IMR-90 (cell line): Measurements from ENCODE around the gene OSBP. TPM values are rescaled to one million over a fixed set of nuclear protein-coding genes. Genes with fewer than 3 reads are reported as not detected.

ENCODE experiments used
- ATAC-seq: fragments of 200-7000 bp; cut with Tn5 transposase; 2 replicates; pipeline ENCODE4 v1.9.1; 2020; ENCODE audit warnings: low read depth, mild to moderate bottlenecking, moderate library complexity
- BruUV-seq: library from RNA; stranded (reverse); fragments of 400-500 nt; replicated peaks from 2 replicates; lab custom pipeline; 2021; lab: Mats Ljungman, UMichigan
- CTCF ChIA-PET: fragments of 300-600 bp; formaldehyde crosslinking; extraction: SDS; loops from one replicate; lab custom pipeline; 2021; ENCODE audit warnings: antibody characterized with exemption; lab: Yijun Ruan, JAX
- POLR2A ChIA-PET: fragments of 300-600 bp; sonication (Branson Sonifier 250); formaldehyde crosslinking; loops from one replicate; lab custom pipeline; 2022; ENCODE audit warnings: antibody characterized with exemption; ENCODE audit not compliant: unreplicated experiment; lab: Charles Lee
- DNase-seq: peaks from one replicate; pipeline ENCODE4 v3.0.0; 2013
- H2AFZ ChIP-seq: replicated peaks from 2 replicates; pipeline ENCODE3; 2013; ENCODE audit warnings: low read length, mild to moderate bottlenecking; ENCODE audit not compliant: poor library complexity
- H2AK5ac ChIP-seq: 2 replicates; pipeline ENCODE4 v1.6.1; 2013; ENCODE audit warnings: low read depth, low read length, inconsistent platforms
- H2AK9ac ChIP-seq: replicated peaks from 2 replicates; pipeline ENCODE3; 2013; ENCODE audit warnings: mild to moderate bottlenecking, low read depth, low read length, moderate library complexity; ENCODE audit not compliant: poor library complexity
- H2BK120ac ChIP-seq: 2 replicates; pipeline ENCODE4 v1.6.1; 2013; ENCODE audit warnings: low read depth, low read length, inconsistent platforms
- H2BK15ac ChIP-seq: 3 replicates; pipeline ENCODE4 v1.6.1; 2013; ENCODE audit warnings: low read depth, low read length, inconsistent platforms
- H2BK20ac ChIP-seq: 2 replicates; pipeline ENCODE4 v1.6.1; 2013; ENCODE audit warnings: low read depth, mild to moderate bottlenecking, inconsistent platforms, low read length, moderate library complexity
- H2BK5ac ChIP-seq: 2 replicates; pipeline ENCODE4 v1.6.1; 2013; ENCODE audit warnings: mild to moderate bottlenecking, low read depth, low read length, inconsistent platforms; ENCODE audit not compliant: poor library complexity, severe bottlenecking
- H3K14ac ChIP-seq: replicated peaks from 2 replicates; pipeline ENCODE4 v1.6.1; 2013; ENCODE audit warnings: low read depth, low read length, inconsistent platforms
- H3K18ac ChIP-seq: 2 replicates; pipeline ENCODE4 v1.6.1; 2013; ENCODE audit warnings: low read depth, low read length, control low read depth
- H3K23ac ChIP-seq: 2 replicates; pipeline ENCODE4 v1.6.1; 2013; ENCODE audit warnings: low read depth, low read length, inconsistent platforms
- H3K27ac ChIP-seq: 2 replicates; pipeline ENCODE4 v1.5.1; 2013; ENCODE audit warnings: mild to moderate bottlenecking, control low read depth, low read length; ENCODE audit not compliant: insufficient read depth
- H3K27me3 ChIP-seq: 2 replicates; pipeline ENCODE4 v1.6.1; 2013; ENCODE audit warnings: low read length; ENCODE audit not compliant: control insufficient read depth, insufficient read depth
- H3K36me3 ChIP-seq: 2 replicates; pipeline ENCODE4 v1.6.1; 2013; ENCODE audit warnings: low read length, mixed read lengths; ENCODE audit not compliant: control insufficient read depth, insufficient read depth
- H3K4ac ChIP-seq: 2 replicates; pipeline ENCODE4 v1.6.1; 2013; ENCODE audit warnings: low read depth, low read length, inconsistent platforms
- H3K4me1 ChIP-seq: 2 replicates; pipeline ENCODE4 v1.6.1; 2013; ENCODE audit warnings: low read length, mixed read lengths; ENCODE audit not compliant: control insufficient read depth, insufficient read depth
- H3K4me2 ChIP-seq: 2 replicates; pipeline ENCODE4 v1.6.1; 2013; ENCODE audit warnings: low read depth, mild to moderate bottlenecking, control low read depth, low read length, moderate library complexity
- H3K4me3 ChIP-seq: 2 replicates; pipeline ENCODE4 v1.5.1; 2013; ENCODE audit warnings: low read depth, mild to moderate bottlenecking, control low read depth, low read length, moderate library complexity; ENCODE audit not compliant: insufficient read depth
- H3K56ac ChIP-seq: 2 replicates; pipeline ENCODE4 v1.6.1; 2013; ENCODE audit warnings: low read length, inconsistent platforms; ENCODE audit not compliant: insufficient read depth; ENCODE audit errors: extremely low read depth
- H3K79me1 ChIP-seq, 2 experiments: 2 replicates each; pipeline ENCODE4 v1.6.1; 2013; ENCODE audit warnings: low read length in 2 of 2, inconsistent platforms in 1 of 2, low read depth in 1 of 2
- H3K9ac ChIP-seq: 2 replicates; pipeline ENCODE4 v1.6.1; 2013; ENCODE audit warnings: low read depth, low read length, control low read depth
- H3K9me1 ChIP-seq: 2 replicates; pipeline ENCODE4 v1.6.1; 2013; ENCODE audit warnings: low read length, inconsistent platforms; ENCODE audit not compliant: insufficient read depth
- H3K9me3 ChIP-seq: 2 replicates; pipeline ENCODE4 v1.6.1; 2013; ENCODE audit warnings: low read length; ENCODE audit not compliant: control insufficient read depth, insufficient read depth
- H4K20me1 ChIP-seq: 2 replicates; pipeline ENCODE4 v1.6.1; 2013; ENCODE audit warnings: low read length, inconsistent platforms; ENCODE audit not compliant: insufficient read depth
- H4K5ac ChIP-seq: 2 replicates; pipeline ENCODE4 v1.6.1; 2013; ENCODE audit warnings: mild to moderate bottlenecking, low read depth, low read length, control low read depth
- H4K8ac ChIP-seq, 2 experiments: 2 replicates each; pipeline ENCODE4 v1.6.1; 2013; ENCODE audit warnings: low read depth in 2 of 2, low read length in 2 of 2, control low read depth in 1 of 2, inconsistent platforms in 1 of 2
- H4K91ac ChIP-seq: 2 replicates; pipeline ENCODE4 v1.6.1; 2013; ENCODE audit warnings: low read depth, low read length, inconsistent platforms; ENCODE audit not compliant: insufficient read depth
- BHLHE40 ChIP-seq: fragments of 150-350 bp; IDR thresholded peaks from 2 replicates; pipeline ENCODE4 v1.6.1; 2016; ENCODE audit warnings: mild to moderate bottlenecking, low read depth, low read length
- CEBPB ChIP-seq: IDR thresholded peaks from 2 replicates; pipeline ENCODE4 v1.6.1; 2012; ENCODE audit warnings: low read depth, low read length, improper control_type of control experiment
- CHD1 ChIP-seq: IDR thresholded peaks from 2 replicates; pipeline ENCODE4 v1.6.1; 2012; ENCODE audit warnings: low read depth, low read length, improper control_type of control experiment
- FOS ChIP-seq: fragments of 150-350 bp; IDR thresholded peaks from 2 replicates; pipeline ENCODE4 v1.6.1; 2016; ENCODE audit warnings: low read depth, low read length
- MAFK ChIP-seq: IDR thresholded peaks from 2 replicates; pipeline ENCODE4 v1.6.1; 2012; ENCODE audit warnings: low read depth, low read length, improper control_type of control experiment
- MAZ ChIP-seq: IDR thresholded peaks from 2 replicates; pipeline ENCODE4 v1.6.1; 2012; ENCODE audit warnings: low read depth, mild to moderate bottlenecking, low read length, improper control_type of control experiment, moderate library complexity, borderline replicate concordance
- MXI1 ChIP-seq: IDR thresholded peaks from 2 replicates; pipeline ENCODE4 v1.6.1; 2012; ENCODE audit warnings: low read depth, mild to moderate bottlenecking, low read length, moderate library complexity, borderline replicate concordance
- NFE2L2 ChIP-seq: fragments of 150-350 bp; IDR thresholded peaks from 2 replicates; pipeline ENCODE4 v1.6.1; 2016; ENCODE audit warnings: low read depth, mild to moderate bottlenecking, low read length
- POLR2A ChIP-seq: IDR thresholded peaks from 2 replicates; pipeline ENCODE4 v1.6.1; 2012; ENCODE audit warnings: mild to moderate bottlenecking, low read depth, low read length
- RAD21 ChIP-seq: IDR thresholded peaks from 2 replicates; pipeline ENCODE4 v1.6.1; 2012; ENCODE audit warnings: low read length, improper control_type of control experiment
- RCOR1 ChIP-seq: IDR thresholded peaks from 2 replicates; pipeline ENCODE4 v1.6.1; 2012; ENCODE audit warnings: mild to moderate bottlenecking, low read length, improper control_type of control experiment; ENCODE audit not compliant: insufficient replicate concordance
- RFX5 ChIP-seq: IDR thresholded peaks from 2 replicates; pipeline ENCODE4 v1.8.0; 2012; ENCODE audit warnings: low read depth, mild to moderate bottlenecking, low read length, moderate library complexity
- SMC3 ChIP-seq: fragments of 150-350 bp; IDR thresholded peaks from 2 replicates; pipeline ENCODE4 v1.6.1; 2016; ENCODE audit warnings: low read depth, mild to moderate bottlenecking, antibody characterized with exemption, low read length, moderate library complexity
- WGBS, 2 experiments: methylation state at CpG; one replicate each; pipeline versions ENCODE4 v1.1.5 to v1.1.7; 2013; ENCODE audit warnings: missing lambda C conversion rate in 2 of 2; ENCODE audit not compliant: insufficient read length in 1 of 2; ENCODE audit errors: extremely low coverage in 2 of 2; 5-methylcytosine and 5-hydroxymethylcytosine counted together
- dilution Hi-C: fragments of 300-500 bp; cut with HindIII; formaldehyde crosslinking; loops from one replicate; pipeline ENCODE4 v1.14.3; 2018; ENCODE audit warnings: low sequenced_read_pairs; ENCODE audit not compliant: unreplicated experiment
- in situ Hi-C: fragments of 300-500 bp; cut with MboI; formaldehyde crosslinking; loops from 3 replicates; pipeline ENCODE4 v1.14.3; 2019; ENCODE audit warnings: low sequenced_read_pairs, inconsistent platforms, mixed read lengths
- intact Hi-C: fragments of 100-400 bp; cut with micrococcal nuclease; formaldehyde crosslinking; loops from 2 replicates; pipeline ENCODE4 v1.10.0; 2022
- polyA plus RNA-seq, 3 experiments: library from polyadenylated mRNA; depleted of rRNA; stranded (reverse); fragments of >200 nt; gene quantifications; 2 replicates each; pipeline ENCODE4 v1.2.3, GENCODE V29; 2012; ENCODE audit warnings: low replicate concordance in 1 of 3
- total RNA-seq: library from RNA; depleted of rRNA; stranded (reverse); fragments of >200 nt; gene quantifications from 2 replicates; pipeline ENCODE4 v1.2.3, GENCODE V29; 2012
- TF ChIP-seq, protein P1 (sequence below): fragments of 150-350 bp; IDR thresholded peaks from 2 replicates; pipeline ENCODE4 v1.6.1; 2017; ENCODE audit warnings: mild to moderate bottlenecking, antibody characterized with exemption, low read length, low read depth
- TF ChIP-seq, protein P2 (sequence below): fragments of 150-350 bp; IDR thresholded peaks from 2 replicates; pipeline ENCODE4 v1.6.1; 2016; ENCODE audit warnings: low read depth, mild to moderate bottlenecking, low read length, moderate library complexity, borderline replicate concordance
- TF ChIP-seq, protein P3 (sequence below): conservative IDR thresholded peaks from 2 replicates; pipeline ENCODE4 v1.5.1; 2012; ENCODE audit warnings: mild to moderate bottlenecking, low read depth, low read length, improper control_type of control experiment

Gene OSBP
- total and polyA plus RNA-seq, 2 of the 4 experiments (the other 2 are of a cell fraction): 22.1 to 27.4 TPM

- Histone ChIP-seq H3K79me1 (peaks cover 10 to 14% of the 10 kb centered on the region in 2 experiments), H4K8ac (peak overlapping the region in 1 of 2 experiments; percentile 80; a peak in 1 of 4 replicates), H3K4me2 (no peak overlapping the region), H3K23ac (no peak overlapping the region), H2BK120ac (no peak overlapping the region; the same call in 1 of the 2 replicates), H3K36me3 (peaks cover 20% of the 10 kb centered on the region), H3K27me3 (no peaks in the 10 kb centered on the region), H4K20me1 (no peaks in the 10 kb centered on the region; the same call in 1 of the 2 replicates), H3K9me3 (no peaks in the 10 kb centered on the region), H3K4me3 (no peak overlapping the region), H3K18ac (no peak overlapping the region), H3K9ac (no peak overlapping the region), H2AK9ac (no peak overlapping the region), H3K4ac (no peak overlapping the region), H2AFZ (no peak overlapping the region), H4K5ac (no peak overlapping the region), H4K91ac (no peak overlapping the region), H3K27ac (no peak overlapping the region), H2BK20ac (no peak overlapping the region), H2BK15ac (no peak overlapping the region), H2BK5ac (no peak overlapping the region), H3K4me1 (peaks cover 16% of the 10 kb centered on the region), H3K9me1 (no peaks in the 10 kb centered on the region; the same call in 1 of the 2 replicates), H2AK5ac (peak overlapping the region; percentile 36), H3K56ac (no peak overlapping the region), H3K14ac (no peak overlapping the region)
- WGBS, 2 experiments: no CpG with 5 or more reads among the region's 5 CpGs
- intact Hi-C loops (loop anchor here (5.0 kb wide), 1 partner anchor 40 kb away; no protein-coding TSS in a partner anchor), dilution Hi-C loops (no loop called here), in situ Hi-C loops (loop anchor here (25.0 kb wide), 1 partner anchor 985 kb away; the partner anchor contains the start of genes LPXN and ZFP91)
- ChIA-PET POLR2A (no interaction called here), CTCF (no interaction called here)
- TF ChIP-seq NFE2L2 (peak; percentile 92), CHD1 (no peak), FOS (no peak), BHLHE40 (no peak), MAZ (no peak), MAFK (peak; percentile 69), MXI1 (no peak), RAD21 (no peak), POLR2A (no peak), RCOR1 (no peak), CEBPB (no peak), RFX5 (no peak), SMC3 (no peak)
- TF ChIP-seq, protein P1, sequence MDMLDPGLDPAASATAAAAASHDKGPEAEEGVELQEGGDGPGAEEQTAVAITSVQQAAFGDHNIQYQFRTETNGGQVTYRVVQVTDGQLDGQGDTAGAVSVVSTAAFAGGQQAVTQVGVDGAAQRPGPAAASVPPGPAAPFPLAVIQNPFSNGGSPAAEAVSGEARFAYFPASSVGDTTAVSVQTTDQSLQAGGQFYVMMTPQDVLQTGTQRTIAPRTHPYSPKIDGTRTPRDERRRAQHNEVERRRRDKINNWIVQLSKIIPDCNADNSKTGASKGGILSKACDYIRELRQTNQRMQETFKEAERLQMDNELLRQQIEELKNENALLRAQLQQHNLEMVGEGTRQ: no peak
- TF ChIP-seq, protein P2, sequence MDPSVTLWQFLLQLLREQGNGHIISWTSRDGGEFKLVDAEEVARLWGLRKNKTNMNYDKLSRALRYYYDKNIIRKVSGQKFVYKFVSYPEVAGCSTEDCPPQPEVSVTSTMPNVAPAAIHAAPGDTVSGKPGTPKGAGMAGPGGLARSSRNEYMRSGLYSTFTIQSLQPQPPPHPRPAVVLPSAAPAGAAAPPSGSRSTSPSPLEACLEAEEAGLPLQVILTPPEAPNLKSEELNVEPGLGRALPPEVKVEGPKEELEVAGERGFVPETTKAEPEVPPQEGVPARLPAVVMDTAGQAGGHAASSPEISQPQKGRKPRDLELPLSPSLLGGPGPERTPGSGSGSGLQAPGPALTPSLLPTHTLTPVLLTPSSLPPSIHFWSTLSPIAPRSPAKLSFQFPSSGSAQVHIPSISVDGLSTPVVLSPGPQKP: no peak
- TF ChIP-seq, protein P3, sequence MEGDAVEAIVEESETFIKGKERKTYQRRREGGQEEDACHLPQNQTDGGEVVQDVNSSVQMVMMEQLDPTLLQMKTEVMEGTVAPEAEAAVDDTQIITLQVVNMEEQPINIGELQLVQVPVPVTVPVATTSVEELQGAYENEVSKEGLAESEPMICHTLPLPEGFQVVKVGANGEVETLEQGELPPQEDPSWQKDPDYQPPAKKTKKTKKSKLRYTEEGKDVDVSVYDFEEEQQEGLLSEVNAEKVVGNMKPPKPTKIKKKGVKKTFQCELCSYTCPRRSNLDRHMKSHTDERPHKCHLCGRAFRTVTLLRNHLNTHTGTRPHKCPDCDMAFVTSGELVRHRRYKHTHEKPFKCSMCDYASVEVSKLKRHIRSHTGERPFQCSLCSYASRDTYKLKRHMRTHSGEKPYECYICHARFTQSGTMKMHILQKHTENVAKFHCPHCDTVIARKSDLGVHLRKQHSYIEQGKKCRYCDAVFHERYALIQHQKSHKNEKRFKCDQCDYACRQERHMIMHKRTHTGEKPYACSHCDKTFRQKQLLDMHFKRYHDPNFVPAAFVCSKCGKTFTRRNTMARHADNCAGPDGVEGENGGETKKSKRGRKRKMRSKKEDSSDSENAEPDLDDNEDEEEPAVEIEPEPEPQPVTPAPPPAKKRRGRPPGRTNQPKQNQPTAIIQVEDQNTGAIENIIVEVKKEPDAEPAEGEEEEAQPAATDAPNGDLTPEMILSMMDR: no peak
- no peak for ATAC-seq
- BruUV-seq: no TSS peak
- DNase-seq: no peak
Observed at GRCh38 chr11:59572091-59572490, 43.5 kb downstream of the OSBP start.
